ENCODE results near the gene CNNM4.

CNNM4 gene

DNA sequence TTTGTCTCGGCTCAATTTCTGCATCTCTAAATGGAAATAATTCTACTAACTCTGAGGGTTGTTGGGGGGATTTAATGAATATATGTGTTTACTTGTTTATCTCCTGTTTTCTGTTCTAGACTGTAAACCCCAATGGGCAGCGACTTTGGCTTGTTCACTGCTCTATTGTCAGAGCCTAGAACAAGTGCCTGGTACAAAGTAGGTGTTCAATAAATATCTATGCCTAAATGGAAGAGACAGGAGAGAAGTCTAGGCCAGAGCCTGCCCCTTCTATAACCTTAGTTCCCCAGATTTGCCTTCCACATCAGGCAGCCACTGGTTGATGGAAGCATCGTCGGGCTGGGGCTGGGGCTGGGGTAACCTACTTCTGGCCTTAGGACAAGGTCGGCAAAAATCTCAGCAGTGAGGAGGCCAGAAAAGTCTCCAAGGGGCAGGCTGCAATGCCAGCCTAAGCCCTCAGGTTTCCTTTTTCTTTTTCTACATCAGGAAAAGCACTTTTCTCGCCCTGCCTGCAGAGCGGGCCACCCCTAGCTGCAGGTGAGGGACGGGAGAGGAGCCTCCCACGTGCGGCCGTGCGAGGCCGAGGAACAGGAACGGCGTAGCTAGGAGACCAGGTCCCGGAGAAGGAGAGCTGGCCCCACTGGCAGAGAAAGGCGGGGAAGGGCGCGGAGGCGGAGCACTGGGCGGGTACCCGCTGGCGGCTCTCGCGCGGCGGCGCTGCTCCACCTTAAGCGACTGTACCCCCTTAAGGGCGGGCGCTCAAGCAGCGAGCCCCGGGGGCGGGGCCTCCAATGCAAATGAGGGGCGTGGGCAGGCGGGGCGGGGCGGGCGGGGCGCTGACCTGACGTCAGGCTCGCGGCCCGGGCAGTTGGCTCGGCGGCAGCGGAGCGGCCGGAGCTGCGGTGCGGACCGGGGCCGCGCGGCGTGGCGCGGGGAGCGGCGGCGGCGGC, at the start of gene CNNM4 (continued):
- TF ChIP-seq, protein P1, sequence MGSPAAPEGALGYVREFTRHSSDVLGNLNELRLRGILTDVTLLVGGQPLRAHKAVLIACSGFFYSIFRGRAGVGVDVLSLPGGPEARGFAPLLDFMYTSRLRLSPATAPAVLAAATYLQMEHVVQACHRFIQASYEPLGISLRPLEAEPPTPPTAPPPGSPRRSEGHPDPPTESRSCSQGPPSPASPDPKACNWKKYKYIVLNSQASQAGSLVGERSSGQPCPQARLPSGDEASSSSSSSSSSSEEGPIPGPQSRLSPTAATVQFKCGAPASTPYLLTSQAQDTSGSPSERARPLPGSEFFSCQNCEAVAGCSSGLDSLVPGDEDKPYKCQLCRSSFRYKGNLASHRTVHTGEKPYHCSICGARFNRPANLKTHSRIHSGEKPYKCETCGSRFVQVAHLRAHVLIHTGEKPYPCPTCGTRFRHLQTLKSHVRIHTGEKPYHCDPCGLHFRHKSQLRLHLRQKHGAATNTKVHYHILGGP (tag by site-specific recombination; IDR thresholded peaks at IDR 0.05): no peak
- TF ChIP-seq, protein P2, sequence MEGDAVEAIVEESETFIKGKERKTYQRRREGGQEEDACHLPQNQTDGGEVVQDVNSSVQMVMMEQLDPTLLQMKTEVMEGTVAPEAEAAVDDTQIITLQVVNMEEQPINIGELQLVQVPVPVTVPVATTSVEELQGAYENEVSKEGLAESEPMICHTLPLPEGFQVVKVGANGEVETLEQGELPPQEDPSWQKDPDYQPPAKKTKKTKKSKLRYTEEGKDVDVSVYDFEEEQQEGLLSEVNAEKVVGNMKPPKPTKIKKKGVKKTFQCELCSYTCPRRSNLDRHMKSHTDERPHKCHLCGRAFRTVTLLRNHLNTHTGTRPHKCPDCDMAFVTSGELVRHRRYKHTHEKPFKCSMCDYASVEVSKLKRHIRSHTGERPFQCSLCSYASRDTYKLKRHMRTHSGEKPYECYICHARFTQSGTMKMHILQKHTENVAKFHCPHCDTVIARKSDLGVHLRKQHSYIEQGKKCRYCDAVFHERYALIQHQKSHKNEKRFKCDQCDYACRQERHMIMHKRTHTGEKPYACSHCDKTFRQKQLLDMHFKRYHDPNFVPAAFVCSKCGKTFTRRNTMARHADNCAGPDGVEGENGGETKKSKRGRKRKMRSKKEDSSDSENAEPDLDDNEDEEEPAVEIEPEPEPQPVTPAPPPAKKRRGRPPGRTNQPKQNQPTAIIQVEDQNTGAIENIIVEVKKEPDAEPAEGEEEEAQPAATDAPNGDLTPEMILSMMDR (tag by site-specific recombination; IDR thresholded peaks at IDR 0.05): peak; percentile 56; the same call in 1 of the 2 replicates
- TF ChIP-seq, protein P3, sequence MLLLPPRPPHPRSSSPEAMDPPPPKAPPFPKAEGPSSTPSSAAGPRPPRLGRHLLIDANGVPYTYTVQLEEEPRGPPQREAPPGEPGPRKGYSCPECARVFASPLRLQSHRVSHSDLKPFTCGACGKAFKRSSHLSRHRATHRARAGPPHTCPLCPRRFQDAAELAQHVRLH (tag by site-specific recombination; IDR thresholded peaks at IDR 0.05): no peak
- no peak for TF ChIP-seq ZBTB21 (tag by site-specific recombination; IDR thresholded peaks at IDR 0.05)
- 0 out of 2 replicates have a peak, but pooled peaks have one; percentile 27 for TF ChIP-seq PRDM1 (tag by site-specific recombination; IDR thresholded peaks at IDR 0.05)
- no peak for TF ChIP-seq SETDB1 (IDR thresholded peaks at IDR 0.05; ENCODE audit: insufficient read length, low read length)
- peak; percentile 35; the same call in 1 of the 2 replicates for TF ChIP-seq ZNF366 (tag by site-specific recombination; conservative IDR thresholded peaks at IDR 0.05)

DNA sequence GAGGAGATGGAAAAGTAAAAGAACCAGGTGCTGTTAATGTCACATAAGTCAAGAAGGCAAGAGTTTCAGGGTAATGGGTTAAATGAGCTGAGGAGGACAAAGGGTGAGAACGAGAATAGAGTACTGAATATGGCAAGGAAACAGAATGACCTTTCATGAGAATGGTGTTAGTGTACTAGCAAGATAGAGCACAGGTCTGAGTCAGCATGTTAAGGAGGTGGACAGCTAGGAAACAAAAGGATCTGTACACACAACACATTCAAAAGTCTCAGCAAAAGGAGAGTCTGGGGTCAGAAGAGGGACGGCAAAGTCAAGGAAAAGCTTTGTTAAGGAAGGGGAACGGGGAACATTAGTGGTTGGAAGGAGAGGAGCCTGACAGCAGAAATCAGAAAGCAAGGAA, 49.7 kb upstream of the CNNM4 start:
- Histone ChIP-seq H3K4me1 (ENCODE audit: control insufficient read depth, insufficient read depth, low read length) (peaks cover 3% of the 10 kb centered on the region), H3K4me3 (ENCODE audit: low read depth, low read length) (no peak overlapping the region), H3K9me3 (ENCODE audit: control insufficient read depth, insufficient read depth, low read depth, low read length) (no peaks in the 10 kb centered on the region), H3K27ac (ENCODE audit: extremely low read depth, low read depth, low read length) (no peak overlapping the region), H3K36me3 (ENCODE audit: control insufficient read depth in 2 of 2, insufficient read depth in 1 of 2, low read length in 2 of 2) (peaks cover 36 to 76% of the 10 kb centered on the region in 2 experiments)
- ChIA-PET CTCF (interaction anchor here (0.6 to 1.0 kb wide), 2 partner anchors 18 to 74 kb away, joined by 3 to 4 read pairs; no protein-coding TSS in a partner anchor), POLR2A (no interaction called here)
- TF ChIP-seq, protein P4, sequence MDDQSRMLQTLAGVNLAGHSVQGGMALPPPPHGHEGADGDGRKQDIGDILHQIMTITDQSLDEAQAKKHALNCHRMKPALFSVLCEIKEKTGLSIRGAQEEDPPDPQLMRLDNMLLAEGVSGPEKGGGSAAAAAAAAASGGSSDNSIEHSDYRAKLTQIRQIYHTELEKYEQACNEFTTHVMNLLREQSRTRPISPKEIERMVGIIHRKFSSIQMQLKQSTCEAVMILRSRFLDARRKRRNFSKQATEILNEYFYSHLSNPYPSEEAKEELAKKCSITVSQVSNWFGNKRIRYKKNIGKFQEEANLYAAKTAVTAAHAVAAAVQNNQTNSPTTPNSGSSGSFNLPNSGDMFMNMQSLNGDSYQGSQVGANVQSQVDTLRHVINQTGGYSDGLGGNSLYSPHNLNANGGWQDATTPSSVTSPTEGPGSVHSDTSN (CRISPR knock-in tag; IDR thresholded peaks at IDR 0.05): no peak
- TF ChIP-seq ZIC2 (tag by site-specific recombination; IDR thresholded peaks at IDR 0.05) (no peak), ZNF174 (tag by site-specific recombination; IDR thresholded peaks at IDR 0.05) (no peak), ZNF514 (tag by site-specific recombination; IDR thresholded peaks at IDR 0.05) (no peak), ZNF16 (tag by site-specific recombination; IDR thresholded peaks at IDR 0.05; ENCODE audit: low read depth) (no peak), ZNF837 (tag by site-specific recombination; IDR thresholded peaks at IDR 0.05) (no peak), ZNF701 (tag by site-specific recombination; IDR thresholded peaks at IDR 0.05) (no peak), ZNF561 (tag by site-specific recombination; IDR thresholded peaks at IDR 0.05; ENCODE audit: borderline replicate concordance) (no peak), ZNF843 (tag by site-specific recombination; IDR thresholded peaks at IDR 0.05) (no peak), ZFP37 (tag by site-specific recombination; IDR thresholded peaks at IDR 0.05) (no peak), ZBTB20 (tag by site-specific recombination; IDR thresholded peaks at IDR 0.05) (no peak), ZNF791 (tag by site-specific recombination; IDR thresholded peaks at IDR 0.05) (no peak), ZNF610 (tag by site-specific recombination; IDR thresholded peaks at IDR 0.05; ENCODE audit: borderline replicate concordance) (no peak)
- TF ChIP-seq, protein P5, sequence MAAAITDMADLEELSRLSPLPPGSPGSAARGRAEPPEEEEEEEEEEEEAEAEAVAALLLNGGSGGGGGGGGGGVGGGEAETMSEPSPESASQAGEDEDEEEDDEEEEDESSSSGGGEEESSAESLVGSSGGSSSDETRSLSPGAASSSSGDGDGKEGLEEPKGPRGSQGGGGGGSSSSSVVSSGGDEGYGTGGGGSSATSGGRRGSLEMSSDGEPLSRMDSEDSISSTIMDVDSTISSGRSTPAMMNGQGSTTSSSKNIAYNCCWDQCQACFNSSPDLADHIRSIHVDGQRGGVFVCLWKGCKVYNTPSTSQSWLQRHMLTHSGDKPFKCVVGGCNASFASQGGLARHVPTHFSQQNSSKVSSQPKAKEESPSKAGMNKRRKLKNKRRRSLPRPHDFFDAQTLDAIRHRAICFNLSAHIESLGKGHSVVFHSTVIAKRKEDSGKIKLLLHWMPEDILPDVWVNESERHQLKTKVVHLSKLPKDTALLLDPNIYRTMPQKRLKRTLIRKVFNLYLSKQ (tag by site-specific recombination; IDR thresholded peaks at IDR 0.05; ENCODE audit: borderline replicate concordance): no peak
- TF ChIP-seq, protein P6, sequence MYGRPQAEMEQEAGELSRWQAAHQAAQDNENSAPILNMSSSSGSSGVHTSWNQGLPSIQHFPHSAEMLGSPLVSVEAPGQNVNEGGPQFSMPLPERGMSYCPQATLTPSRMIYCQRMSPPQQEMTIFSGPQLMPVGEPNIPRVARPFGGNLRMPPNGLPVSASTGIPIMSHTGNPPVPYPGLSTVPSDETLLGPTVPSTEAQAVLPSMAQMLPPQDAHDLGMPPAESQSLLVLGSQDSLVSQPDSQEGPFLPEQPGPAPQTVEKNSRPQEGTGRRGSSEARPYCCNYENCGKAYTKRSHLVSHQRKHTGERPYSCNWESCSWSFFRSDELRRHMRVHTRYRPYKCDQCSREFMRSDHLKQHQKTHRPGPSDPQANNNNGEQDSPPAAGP (tag by site-specific recombination; IDR thresholded peaks at IDR 0.05): no peak
- TF ChIP-seq, protein P7, sequence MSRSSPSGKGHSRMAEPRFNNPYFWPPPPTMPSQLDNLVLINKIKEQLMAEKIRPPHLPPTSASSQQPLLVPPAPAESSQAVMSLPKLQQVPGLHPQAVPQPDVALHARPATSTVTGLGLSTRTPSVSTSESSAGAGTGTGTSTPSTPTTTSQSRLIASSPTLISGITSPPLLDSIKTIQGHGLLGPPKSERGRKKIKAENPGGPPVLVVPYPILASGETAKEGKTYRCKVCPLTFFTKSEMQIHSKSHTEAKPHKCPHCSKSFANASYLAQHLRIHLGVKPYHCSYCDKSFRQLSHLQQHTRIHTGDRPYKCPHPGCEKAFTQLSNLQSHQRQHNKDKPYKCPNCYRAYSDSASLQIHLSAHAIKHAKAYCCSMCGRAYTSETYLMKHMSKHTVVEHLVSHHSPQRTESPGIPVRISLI (tag by site-specific recombination; IDR thresholded peaks at IDR 0.05): no peak
- TF ChIP-seq, protein P8, sequence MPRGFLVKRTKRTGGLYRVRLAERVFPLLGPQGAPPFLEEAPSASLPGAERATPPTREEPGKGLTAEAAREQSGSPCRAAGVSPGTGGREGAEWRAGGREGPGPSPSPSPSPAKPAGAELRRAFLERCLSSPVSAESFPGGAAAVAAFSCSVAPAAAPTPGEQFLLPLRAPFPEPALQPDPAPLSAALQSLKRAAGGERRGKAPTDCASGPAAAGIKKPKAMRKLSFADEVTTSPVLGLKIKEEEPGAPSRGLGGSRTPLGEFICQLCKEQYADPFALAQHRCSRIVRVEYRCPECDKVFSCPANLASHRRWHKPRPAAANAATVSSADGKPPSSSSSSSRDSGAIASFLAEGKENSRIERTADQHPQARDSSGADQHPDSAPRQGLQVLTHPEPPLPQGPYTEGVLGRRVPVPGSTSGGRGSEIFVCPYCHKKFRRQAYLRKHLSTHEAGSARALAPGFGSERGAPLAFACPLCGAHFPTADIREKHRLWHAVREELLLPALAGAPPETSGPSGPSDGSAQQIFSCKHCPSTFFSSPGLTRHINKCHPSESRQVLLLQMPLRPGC (tag by site-specific recombination; IDR thresholded peaks at IDR 0.05): no peak
